K562 (cell line): Measurements from ENCODE around the gene BCL7B. TPM values are rescaled to one million over a fixed set of nuclear protein-coding genes. Genes with fewer than 3 reads are reported as not detected.

Source experiments
- ARID4B ChIP-seq: sonication (generic); formaldehyde crosslinking; IDR thresholded peaks from 2 replicates; pipeline ENCODE4 v1.8.0; 2022; ENCODE audit warnings: mild to moderate bottlenecking, missing genetic modification reagents
- FOXO4 ChIP-seq: fragments of 450-650 bp; formaldehyde crosslinking; IDR thresholded peaks from 2 replicates; pipeline ENCODE4 v1.4.0; 2020; ENCODE audit warnings: mild to moderate bottlenecking, moderate library complexity
- IFI16 ChIP-seq: fragments of 250-450 bp; sonication (Bioruptor Pico); IDR thresholded peaks from 2 replicates; pipeline ENCODE4 v2.1.2; 2022; ENCODE audit warnings: mild to moderate bottlenecking, inconsistent platforms
- polyA plus RNA-seq, 8 experiments: library from polyadenylated mRNA; depleted of rRNA in 4 of 8; stranded (reverse) in 5 of 8; unstranded in 3 of 8; fragments of >200 nt; fragmentation: Nextera tagmentation in 2 of 8; fragmentation: Illumina TruSeq in 1 of 8; extraction: Ambion mirVana in 2 of 8; extraction: Trizol in 1 of 8; gene quantifications; 2 replicates each; pipeline versions ENCODE4 v1.2.1 to v1.2.3, GENCODE V29; 2011 to 2014; ENCODE audit warnings: inconsistent platforms in 1 of 8, missing spikeins in 1 of 8
- total RNA-seq, 7 experiments: library from RNA; depleted of rRNA in 6 of 7; stranded (reverse); fragments of >200 nt in 6 of 7; fragmentation: Illumina TruSeq in 2 of 7; extraction: Trizol in 2 of 7; gene quantifications; 2 replicates each; pipeline versions ENCODE4 v1.2.1 to v1.2.3, GENCODE V29; 2011 to 2021; ENCODE audit warnings: low replicate concordance in 1 of 7
- TF ChIP-seq, protein P1 (sequence below): fragments of 450-650 bp; IDR thresholded peaks from 2 replicates; pipeline ENCODE4 v1.7.0; 2016; ENCODE audit warnings: borderline replicate concordance

Gene BCL7B
- total and polyA plus RNA-seq, 9 of the 15 experiments (the other 6 are each of a cell fraction or from before 2014, with no cell fraction given): 10.0 to 73.2 (median 32.9) TPM

- TF ChIP-seq FOXO4 (CRISPR knock-in tag) (peak; percentile 51; the same call in 1 of the 2 replicates), ARID4B (CRISPR knock-in tag) (peak; percentile 56), IFI16 (CRISPR knock-in tag) (no peak)
- TF ChIP-seq, protein P1, sequence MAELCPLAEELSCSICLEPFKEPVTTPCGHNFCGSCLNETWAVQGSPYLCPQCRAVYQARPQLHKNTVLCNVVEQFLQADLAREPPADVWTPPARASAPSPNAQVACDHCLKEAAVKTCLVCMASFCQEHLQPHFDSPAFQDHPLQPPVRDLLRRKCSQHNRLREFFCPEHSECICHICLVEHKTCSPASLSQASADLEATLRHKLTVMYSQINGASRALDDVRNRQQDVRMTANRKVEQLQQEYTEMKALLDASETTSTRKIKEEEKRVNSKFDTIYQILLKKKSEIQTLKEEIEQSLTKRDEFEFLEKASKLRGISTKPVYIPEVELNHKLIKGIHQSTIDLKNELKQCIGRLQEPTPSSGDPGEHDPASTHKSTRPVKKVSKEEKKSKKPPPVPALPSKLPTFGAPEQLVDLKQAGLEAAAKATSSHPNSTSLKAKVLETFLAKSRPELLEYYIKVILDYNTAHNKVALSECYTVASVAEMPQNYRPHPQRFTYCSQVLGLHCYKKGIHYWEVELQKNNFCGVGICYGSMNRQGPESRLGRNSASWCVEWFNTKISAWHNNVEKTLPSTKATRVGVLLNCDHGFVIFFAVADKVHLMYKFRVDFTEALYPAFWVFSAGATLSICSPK: no peak; the same call in 1 of the 2 replicates
Observed at GRCh38 chr7:73557397-73558257, at the start of gene BCL7B (continued).
